ENCODE results near the gene ESAM. TPM values are rescaled to one million over a fixed set of nuclear protein-coding genes. Genes with fewer than 3 reads are reported as not detected.

Gene ESAM
- polyA plus RNA-seq, 1 of the 3 experiments (the other 2 are of a cell fraction) = 1.3 TPM

GRCh38 chr11:124753205-124753604 lies 8.9 kb downstream of the ESAM start (continued):
- TF ChIP-seq MEF2A (IDR thresholded peaks at IDR 0.05; ENCODE audit: borderline replicate concordance, low read depth) (no peak), PBX3 (IDR thresholded peaks at IDR 0.05) (no peak), FOSL2 (IDR thresholded peaks at IDR 0.05; ENCODE audit: borderline replicate concordance, low read depth) (no peak)

GRCh38 chr11:124752471-124753102 lies 9.5 kb downstream of the ESAM start:
- peak; percentile 27 for DNase-seq
- ChIA-PET POLR2A (interaction anchor here (0.6 to 0.7 kb wide), 2 partner anchors 9 to 97 kb away, joined by 3 to 4 read pairs; no protein-coding TSS in a partner anchor), CTCF (interaction anchor here (1.1 to 5.3 kb wide), 7 partner anchors 11 to 124 kb away, joined by 3 to 31 read pairs (median 4); partner anchors contain the start of genes ESAM and NRGN)
- Histone ChIP-seq H3K79me2 (ENCODE audit: insufficient read depth) (no peaks in the 10 kb centered on the region), H2AFZ (ENCODE audit: low read depth) (no peak overlapping the region), H3K4me2 (no peak overlapping the region), H3K36me3 (replicated peaks in 1 of 2; ENCODE audit: control insufficient read depth in 1 of 2, insufficient read depth in 2 of 2, low read length in 1 of 2) (no peaks in the 10 kb centered on the region), H4K20me1 (ENCODE audit: insufficient read depth) (no peaks in the 10 kb centered on the region), H3F3A (replicated peaks; ENCODE audit: insufficient read depth) (peaks cover 6% of the 10 kb centered on the region), H3K27ac (ENCODE audit: low read depth in 2 of 2, low read length in 1 of 2) (no peak overlapping the region), H3K9me2 (no peaks in the 10 kb centered on the region), H3K27me3 (ENCODE audit: insufficient read depth) (no peaks in the 10 kb centered on the region), H3K9me3 (no peaks in the 10 kb centered on the region), H3K9ac (no peak overlapping the region), H3K4me1 (ENCODE audit: control insufficient read depth in 1 of 2, insufficient read depth in 2 of 2, low read depth in 1 of 2, low read length in 1 of 2) (no peaks in the 10 kb centered on the region), H3K4me3 (ENCODE audit: low read depth in 2 of 2, low read length in 1 of 2) (no peak overlapping the region)
- 91% methylated on average over 8 of the region's 10 CpGs for WGBS (ENCODE audit: low lambda C conversion rate)
- TF ChIP-seq USF2 (IDR thresholded peaks at IDR 0.05; ENCODE audit: borderline replicate concordance, low read depth, low read length) = no peak
- no peak for TF ChIP-seq POLR2AphosphoS5 (IDR thresholded peaks at IDR 0.05; ENCODE audit: low read depth, low read length)
- TF ChIP-seq ELF1 (IDR thresholded peaks at IDR 0.05) = no peak
- no peak for TF ChIP-seq YY1 (IDR thresholded peaks at IDR 0.05; ENCODE audit: low read depth)
- no peak for TF ChIP-seq FOXJ3 (CRISPR knock-in tag; IDR thresholded peaks at IDR 0.05)
- TF ChIP-seq NRF1 (IDR thresholded peaks at IDR 0.05; ENCODE audit: low read depth, low read length) = no peak
- TF ChIP-seq MAX (IDR thresholded peaks at IDR 0.05; ENCODE audit: low read depth) = no peak
- TF ChIP-seq USF1 (IDR thresholded peaks at IDR 0.05; ENCODE audit: borderline replicate concordance, low read depth) = no peak
- TF ChIP-seq TAF1 (IDR thresholded peaks at IDR 0.05; ENCODE audit: borderline replicate concordance, low read depth, low read length) = no peak
